NCI-H2107 (cell line): ENCODE results near the gene HPD.
A peak's percentile ranks its signal among the peaks of the same experiment; 100 is the strongest.

Experiments
- DNase-seq: peaks from one replicate; lab custom pipeline; 2025; lab: John Stamatoyannopoulos, UW

Gene HPD

DNA sequence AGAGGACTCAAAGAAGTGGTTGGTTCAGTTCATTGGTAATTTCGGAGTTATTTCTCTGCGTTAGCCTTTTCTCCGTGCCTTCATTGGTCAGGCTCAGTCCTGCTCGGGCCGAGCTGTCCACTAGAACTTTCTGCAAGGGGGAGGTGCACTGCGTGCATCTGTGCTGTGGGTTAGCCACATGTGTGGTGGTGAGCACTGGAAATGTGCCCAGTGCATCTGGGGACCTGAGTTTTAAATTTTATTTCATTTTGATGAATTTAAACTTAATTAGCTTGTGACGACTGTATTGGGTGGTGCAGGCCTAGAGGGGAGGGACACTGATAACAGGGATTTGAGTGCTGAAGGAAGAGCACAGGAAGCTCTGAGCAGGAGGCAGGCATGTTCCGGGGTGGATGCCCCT is 30.4 kb downstream of the HPD start:
- no peak for DNase-seq

DNA sequence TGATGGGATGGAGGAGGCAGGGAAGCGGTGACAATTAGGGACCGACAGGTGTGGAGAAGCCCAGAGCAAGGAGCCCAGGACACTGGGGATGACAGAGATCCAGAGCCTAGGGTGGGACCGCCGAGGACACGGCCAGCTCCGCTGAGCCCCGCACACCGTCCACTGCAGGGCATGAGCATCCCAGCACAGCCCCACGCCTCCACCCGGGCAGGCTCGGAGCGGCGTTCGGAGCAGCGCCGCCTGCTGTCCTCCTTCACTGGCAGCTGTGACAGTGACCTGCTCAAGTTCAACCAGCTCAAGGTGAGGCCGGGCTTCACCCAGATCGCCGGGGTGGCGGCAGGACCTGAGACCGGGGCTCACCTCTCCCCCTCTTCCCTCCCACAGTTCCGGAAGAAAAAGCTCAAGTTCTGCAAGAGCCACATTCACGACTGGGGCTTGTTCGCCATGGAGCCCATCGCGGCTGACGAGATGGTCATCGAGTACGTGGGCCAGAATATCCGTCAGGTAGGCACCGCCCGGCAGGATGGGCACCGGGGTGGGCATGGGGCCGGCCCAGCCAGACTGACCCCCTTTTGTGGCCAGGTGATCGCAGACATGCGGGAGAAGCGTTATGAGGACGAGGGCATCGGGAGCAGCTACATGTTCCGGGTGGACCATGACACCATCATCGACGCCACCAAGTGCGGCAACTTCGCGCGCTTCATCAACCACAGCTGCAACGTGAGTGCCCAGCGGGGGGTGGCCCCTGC is 31.1 kb downstream of the HPD start:
- DNase-seq = no peak

GRCh38 chr12:121826318-121827150 is 32.1 kb downstream of the HPD start:
- DNase-seq = no peak

DNA sequence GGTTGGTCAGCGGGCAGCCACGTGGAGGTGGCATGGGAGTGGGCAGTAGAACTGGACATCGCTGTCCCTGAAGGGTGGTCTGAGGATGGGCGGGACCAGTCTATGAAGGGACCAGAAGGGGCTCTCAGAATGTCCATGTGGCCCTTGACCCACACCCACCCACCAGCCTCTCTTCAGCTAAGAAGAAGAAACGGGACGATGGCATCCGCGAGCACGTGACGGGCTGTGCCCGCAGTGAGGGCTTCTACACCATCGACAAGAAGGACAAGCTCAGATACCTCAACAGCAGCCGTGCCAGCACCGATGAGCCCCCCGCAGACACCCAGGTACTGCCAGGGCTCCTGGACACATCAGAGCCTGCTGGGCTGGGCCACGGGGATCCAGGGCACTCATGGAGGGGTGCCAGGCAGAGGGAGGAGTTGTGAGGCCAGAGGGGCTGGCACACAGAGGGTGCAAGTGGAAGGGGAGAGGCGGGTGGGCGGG is 33.6 kb downstream of the HPD start:
- no peak for DNase-seq

DNA sequence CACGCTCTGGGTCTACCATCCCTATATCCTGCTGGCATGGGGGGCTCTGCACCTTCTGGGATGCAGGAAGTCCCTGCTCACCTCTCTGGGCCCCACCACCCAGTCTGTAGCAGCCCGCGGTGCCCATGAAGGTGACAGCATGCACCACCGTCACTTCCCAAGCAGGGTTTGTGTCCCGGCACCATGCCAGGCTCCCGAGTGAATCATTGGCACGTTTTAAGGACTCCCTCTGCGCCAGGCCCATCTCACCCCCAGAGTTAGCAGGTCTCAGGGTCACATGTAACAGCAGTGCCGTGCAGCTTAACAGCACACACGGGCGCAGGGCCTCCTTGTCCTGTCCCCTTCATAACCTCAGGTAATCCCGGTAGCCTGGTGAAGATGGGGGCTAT is 34.9 kb downstream of the HPD start:
- no peak for DNase-seq

- no peak for DNase-seq
Observed at GRCh38 chr12:121823101-121823726, 35.4 kb downstream of the HPD start.

- DNase-seq = no peak
Observed at GRCh38 chr12:121822393-121823100, 36.1 kb downstream of the HPD start.

- DNase-seq = no peak
Observed at GRCh38 chr12:121820056-121820455, 38.6 kb downstream of the HPD start.

DNA sequence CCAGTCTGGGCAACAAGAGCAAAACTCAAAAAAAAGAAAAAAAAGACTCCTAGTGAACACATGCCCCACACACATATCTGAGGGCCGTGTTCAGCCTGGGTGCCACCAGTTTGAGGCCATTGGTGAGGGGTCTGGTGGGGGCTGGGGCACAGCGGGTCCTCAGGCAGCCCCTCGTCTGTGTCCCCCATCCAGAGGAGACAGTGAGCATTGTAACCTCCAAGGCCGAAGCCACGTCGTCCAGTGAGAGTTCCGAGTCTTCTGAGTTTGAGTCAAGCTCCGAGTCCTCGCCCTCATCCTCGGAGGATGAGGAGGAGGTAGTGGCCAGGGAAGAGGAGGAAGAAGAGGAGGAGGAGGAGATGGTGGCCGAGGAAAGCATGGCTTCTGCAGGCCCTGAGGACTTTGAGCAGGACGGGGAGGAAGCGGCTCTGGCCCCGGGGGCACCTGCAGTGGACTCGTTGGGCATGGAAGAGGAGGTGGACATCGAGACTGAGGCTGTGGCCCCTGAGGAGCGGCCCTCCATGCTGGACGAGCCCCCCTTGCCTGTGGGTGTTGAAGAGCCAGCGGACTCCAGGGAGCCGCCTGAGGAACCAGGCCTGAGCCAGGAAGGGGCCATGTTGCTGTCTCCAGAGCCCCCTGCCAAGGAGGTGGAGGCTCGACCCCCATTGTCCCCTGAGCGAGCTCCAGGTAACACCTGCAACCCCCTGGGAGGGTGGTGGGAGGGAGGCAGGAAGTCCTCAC is 39.3 kb downstream of the HPD start:
- no peak for DNase-seq

DNA sequence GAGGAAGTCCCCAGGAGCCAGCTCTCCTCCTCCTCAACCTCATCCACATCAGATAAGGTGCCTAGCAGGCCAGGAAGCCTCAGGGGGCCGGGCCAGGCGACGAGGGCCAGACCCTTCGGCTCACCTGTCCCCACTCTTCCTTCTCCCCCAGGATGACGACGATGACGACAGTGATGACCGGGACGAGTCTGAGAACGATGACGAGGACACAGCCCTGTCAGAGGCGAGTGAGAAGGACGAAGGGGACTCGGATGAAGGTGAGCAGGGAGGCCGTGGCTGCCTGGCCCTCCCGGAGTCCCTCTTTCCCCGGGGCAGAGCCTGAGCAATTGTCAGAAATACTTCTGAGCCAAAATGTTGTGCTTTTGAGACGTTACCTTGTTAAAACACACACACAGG is 41.0 kb downstream of the HPD start:
- DNase-seq = no peak

DNA sequence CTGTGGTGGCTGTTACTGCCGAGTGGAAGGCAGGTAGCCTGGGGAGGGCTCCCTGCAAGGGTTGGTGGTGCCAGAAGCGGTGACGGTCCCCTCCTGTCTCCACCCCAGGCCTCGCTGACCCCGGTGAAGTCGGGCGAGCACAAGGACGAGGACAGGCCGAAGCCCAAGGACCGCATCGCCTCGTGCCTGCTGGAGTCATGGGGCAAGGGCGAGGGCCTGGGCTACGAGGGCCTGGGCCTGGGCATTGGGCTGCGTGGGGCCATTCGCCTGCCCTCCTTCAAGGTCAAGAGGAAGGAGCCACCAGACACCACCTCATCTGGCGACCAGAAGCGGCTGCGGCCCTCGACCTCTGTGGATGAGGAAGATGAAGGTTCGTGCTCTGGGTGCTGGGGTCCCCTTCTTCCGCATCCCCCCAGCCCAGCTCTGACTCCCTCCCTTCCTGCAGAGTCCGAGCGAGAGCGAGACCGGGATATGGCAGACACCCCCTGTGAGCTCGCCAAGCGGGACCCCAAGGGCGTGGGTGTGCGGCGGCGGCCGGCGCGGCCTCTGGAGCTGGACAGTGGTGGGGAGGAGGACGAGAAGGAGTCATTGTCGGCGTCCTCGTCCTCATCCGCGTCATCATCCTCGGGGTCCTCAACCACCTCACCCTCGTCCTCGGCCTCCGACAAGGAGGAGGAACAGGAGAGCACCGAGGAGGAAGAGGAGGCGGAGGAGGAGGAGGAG is 41.6 kb downstream of the HPD start:
- no peak for DNase-seq

DNA sequence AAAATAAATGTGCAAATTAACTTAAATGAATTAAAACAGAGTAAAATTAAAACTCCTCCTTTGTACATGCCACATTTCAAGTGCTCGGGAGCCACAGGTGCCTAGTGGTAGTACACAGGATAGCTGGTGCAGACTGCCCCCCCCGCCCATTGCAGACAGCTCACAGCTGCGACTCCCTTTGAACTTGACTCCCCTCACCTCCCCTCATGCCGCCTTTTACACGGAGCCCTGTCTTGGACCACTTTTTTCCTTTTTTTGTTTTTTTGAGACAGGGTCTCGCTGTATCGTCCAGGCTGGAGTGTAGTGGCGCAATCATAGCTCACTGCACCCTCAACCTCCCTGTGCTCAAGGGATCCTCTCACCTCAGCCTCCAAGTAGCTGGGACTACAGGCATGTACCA is 43.4 kb downstream of the HPD start:
- no peak for DNase-seq

- no peak for DNase-seq
Observed at GRCh38 chr12:121814429-121815119, 44.1 kb downstream of the HPD start.

GRCh38 chr12:121813951-121814350 is 44.7 kb downstream of the HPD start:
- DNase-seq = no peak

- no peak for DNase-seq
Observed at GRCh38 chr12:121812921-121813896, 45.5 kb downstream of the HPD start.

- peak; percentile 42 for DNase-seq
Observed at GRCh38 chr12:121812320-121812871, 46.3 kb downstream of the HPD start.

GRCh38 chr12:121811434-121812319 is 47.0 kb downstream of the HPD start:
- DNase-seq = peak; percentile 61
